Spleen (tissue), 11 donors: ENCODE results near the gene RIOK1. TPM values are rescaled to one million over a fixed set of nuclear protein-coding genes. Genes with fewer than 3 reads are reported as not detected.
"Not testable (repeated sequence)": the region's sequence is repeated elsewhere in the genome, so short reads cannot be mapped to it uniquely, and the experiment has no call there.

ENCODE experiments used
- DNase-seq: peaks from one replicate; pipeline ENCODE4 v3.0.0-alpha.2; 2020
- H3K27ac ChIP-seq, 8 donors: fragments of 200-600 bp; sonication (generic) in 7 of 8; 1 replicate in 4 of 8; 2 replicates in 4 of 8; pipeline versions ENCODE4 v1.5.0 to v1.8.0; 2016 to 2021; ENCODE audit warnings: inconsistent platforms in 4 of 8, mild to moderate bottlenecking in 4 of 8, moderate library complexity in 1 of 8
- H3K27me3 ChIP-seq, 7 donors: fragments of 200-600 bp; sonication (generic) in 6 of 7; replicated peaks in 1 of 7; 1 replicate in 4 of 7; 2 replicates in 3 of 7; pipeline versions ENCODE4 v1.5.0 to v1.8.0; 2016 to 2021; ENCODE audit warnings: inconsistent platforms in 3 of 7, mild to moderate bottlenecking in 1 of 7
- H3K36me3 ChIP-seq, 6 donors: fragments of 200-600 bp; sonication (generic) in 5 of 6; 1 replicate in 4 of 6; 2 replicates in 2 of 6; pipeline versions ENCODE4 v1.5.0 to v1.8.0; 2016 to 2021; ENCODE audit warnings: inconsistent platforms in 2 of 6
- H3K4me1 ChIP-seq, 6 donors: fragments of 200-600 bp; sonication (generic) in 5 of 6; 1 replicate in 3 of 6; 2 replicates in 3 of 6; pipeline versions ENCODE4 v1.5.0 to v1.8.0; 2016 to 2021; ENCODE audit warnings: inconsistent platforms in 3 of 6
- H3K4me3 ChIP-seq, 8 donors: fragments of 200-600 bp; sonication (generic) in 7 of 8; 1 replicate in 4 of 8; 2 replicates in 4 of 8; pipeline versions ENCODE4 v1.5.0 to v1.8.0; 2016 to 2021; ENCODE audit warnings: inconsistent platforms in 4 of 8, mild to moderate bottlenecking in 4 of 8, moderate library complexity in 2 of 8
- H3K9me3 ChIP-seq, 8 donors: fragments of 200-600 bp; sonication (generic) in 7 of 8; 1 replicate in 4 of 8; 2 replicates in 4 of 8; pipeline versions ENCODE4 v1.5.0 to v1.8.0; 2016 to 2021; ENCODE audit warnings: inconsistent platforms in 4 of 8
- CTCF ChIP-seq, 11 experiments: fragments of 200-600 bp in 7 of 11; fragments of 450-650 bp in 4 of 11; sonication (generic) in 4 of 11; IDR thresholded peaks in 8 of 11; conservative IDR thresholded peaks in 3 of 11; 1 replicate in 7 of 11; 2 replicates in 4 of 11; pipeline versions ENCODE4 v1.4.0 to v1.8.0; 2016 to 2021; ENCODE audit warnings: antibody characterized with exemption in 11 of 11, inconsistent platforms in 4 of 11, mild to moderate bottlenecking in 1 of 11
- POLR2A ChIP-seq, 3 donors: fragments of 450-650 bp; IDR thresholded peaks; one replicate each; pipeline ENCODE4 v1.5.1; 2017; ENCODE audit warnings: antibody characterized with exemption in 3 of 3, mild to moderate bottlenecking in 1 of 3
- POLR2AphosphoS5 ChIP-seq, 3 donors: sonication (generic); formaldehyde crosslinking; IDR thresholded peaks; one replicate each; pipeline ENCODE4 v1.5.1; 2017; ENCODE audit warnings: antibody characterized with exemption in 3 of 3
- WGBS, 5 donors: extraction: QIAGEN DNeasy Blood & Tissue Kit in 3 of 5; methylation state at CpG; one replicate each; pipeline versions ENCODE4 v1.1.5 to v1.1.7; 2013 to 2018; 5-methylcytosine and 5-hydroxymethylcytosine counted together
- intact Hi-C: fragments of 100-400 bp; cut with DNase I; formaldehyde crosslinking; loops from one replicate; pipeline ENCODE4 v1.15.0; 2023; ENCODE audit warnings: low total_unique reads
- polyA plus RNA-seq, 3 donors: library from polyadenylated mRNA; stranded (reverse); fragments of 200-250 nt; gene quantifications; one replicate each; pipeline ENCODE4 v1.2.1, GENCODE V29; 2013
- total RNA-seq, 7 donors: library from RNA; depleted of rRNA in 3 of 7; stranded (reverse); fragments of >200 nt in 3 of 7; fragmentation: NEBNext Ultra II Directional in 4 of 7; extraction: Animal tissue kit (Norgen Biotek cat#: 25700) in 4 of 7; gene quantifications; one replicate each; pipeline versions ENCODE4 v1.1.0 to v1.2.1, GENCODE V29; 2016 to 2021
- donor health status: healthy with polysubstance abuse.
- donor health status: DM: no; HTN: no; CAD: no; lungs with moderate emphysema.
- donor health status: DM: no; HTN: no; CAD: no.
- donor health status: Bipolar disorder and iron deficiency.
- donor health status: healthy.
- donor health status: DM: no; HTN: no; CAD: no.
- donor health status: DM: yes; HTN: yes; CAD: no.

The RIOK1 gene
- total and polyA plus RNA-seq, 10 donors = 12.7 to 26.6 (median 18.5) TPM

- no peak for DNase-seq
- no peak for TF ChIP-seq CTCF (IDR thresholded peaks at IDR 0.05 in 8 of 11, conservative IDR thresholded peaks at IDR 0.05 in 3 of 11)
- no peak for TF ChIP-seq POLR2AphosphoS5 (IDR thresholded peaks at IDR 0.05)
- no peak for TF ChIP-seq POLR2A (IDR thresholded peaks at IDR 0.05)
- peaks cover 0 to 8% (median 0%) of the 10 kb centered on the region in 7 donors for H3K27me3 ChIP-seq
- H3K36me3 ChIP-seq = no peaks in the 10 kb centered on the region
- no peak overlapping the region for H3K27ac ChIP-seq
- 81 to 90% (median 89%) methylated on average over 17 to 29 of the region's 29 CpGs for WGBS, 5 donors
- intact Hi-C loops = no loop called here
- no peaks in the 10 kb centered on the region for H3K9me3 ChIP-seq
- peak overlapping the region in 1 of 8 donors; percentile 2 for H3K4me3 ChIP-seq
- H3K4me1 ChIP-seq = no peaks in the 10 kb centered on the region
Measured at GRCh38 chr6:7343546-7344475, 45.8 kb upstream of the RIOK1 start.

- H3K27ac ChIP-seq, intact Hi-C loops, DNase-seq, H3K36me3 ChIP-seq, H3K4me1 ChIP-seq, H3K4me3 ChIP-seq, H3K9me3 ChIP-seq, H3K27me3 ChIP-seq: not testable (repeated sequence)
- WGBS, 5 donors = 73 to 88% (median 80%) methylated on average over 10 of the region's 10 CpGs
Measured at GRCh38 chr6:7344773-7345450, 44.7 kb upstream of the RIOK1 start.

GRCh38 chr6:7347551-7347997, 42.0 kb upstream of the RIOK1 start:
- H3K4me3 ChIP-seq, H3K27me3 ChIP-seq, DNase-seq, H3K36me3 ChIP-seq, H3K27ac ChIP-seq, H3K4me1 ChIP-seq, intact Hi-C loops, H3K9me3 ChIP-seq: not testable (repeated sequence)
- WGBS, 5 donors = 53 to 87% (median 65%) methylated on average over 2 of the region's 2 CpGs

GRCh38 chr6:7350591-7350990, 39.0 kb upstream of the RIOK1 start:
- 68 to 91% (median 78%) methylated on average over 1 of the region's 1 CpG for WGBS, 5 donors
- H3K4me3 ChIP-seq, H3K27ac ChIP-seq, H3K4me1 ChIP-seq, H3K27me3 ChIP-seq, H3K9me3 ChIP-seq, intact Hi-C loops, H3K36me3 ChIP-seq, DNase-seq: not testable (repeated sequence)

- DNase-seq, H3K27me3 ChIP-seq, H3K4me3 ChIP-seq, intact Hi-C loops, H3K27ac ChIP-seq, H3K9me3 ChIP-seq, H3K36me3 ChIP-seq, H3K4me1 ChIP-seq: not testable (repeated sequence)
- WGBS, 5 donors = 53 to 66% (median 62%) methylated on average over 3 of the region's 3 CpGs
Measured at GRCh38 chr6:7351916-7352315, 37.7 kb upstream of the RIOK1 start.

- Histone ChIP-seq H3K9me3 (no peaks in the 10 kb centered on the region), H3K27ac (no peak overlapping the region), H3K4me3 (no peak overlapping the region), H3K36me3 (no peaks in the 10 kb centered on the region), H3K27me3 (peaks cover 0 to 4% (median 0%) of the 10 kb centered on the region in 7 donors), H3K4me1 (no peaks in the 10 kb centered on the region)
- 83 to 92% (median 91%) methylated on average over 7 of the region's 7 CpGs for WGBS, 5 donors
- intact Hi-C loops = no loop called here
- TF ChIP-seq POLR2AphosphoS5 (IDR thresholded peaks at IDR 0.05) (no peak), POLR2A (IDR thresholded peaks at IDR 0.05) (no peak), CTCF (IDR thresholded peaks at IDR 0.05 in 8 of 11, conservative IDR thresholded peaks at IDR 0.05 in 3 of 11) (no peak)
- DNase-seq = no peak
Measured at GRCh38 chr6:7367408-7367807, 22.2 kb upstream of the RIOK1 start.
